SKM-1 treated with dmso at 0.1 percent for 144 hours (cell line): ENCODE results near the gene MINDY3.

ENCODE experiments used
- DNase-seq: peaks from one replicate; lab custom pipeline; 2025; ENCODE audit not compliant: unreplicated experiment; lab: John Stamatoyannopoulos, UW

Gene MINDY3

GRCh38 chr10:15808204-15808797 lies 52.0 kb downstream of the MINDY3 start:
- DNase-seq = no peak

DNA sequence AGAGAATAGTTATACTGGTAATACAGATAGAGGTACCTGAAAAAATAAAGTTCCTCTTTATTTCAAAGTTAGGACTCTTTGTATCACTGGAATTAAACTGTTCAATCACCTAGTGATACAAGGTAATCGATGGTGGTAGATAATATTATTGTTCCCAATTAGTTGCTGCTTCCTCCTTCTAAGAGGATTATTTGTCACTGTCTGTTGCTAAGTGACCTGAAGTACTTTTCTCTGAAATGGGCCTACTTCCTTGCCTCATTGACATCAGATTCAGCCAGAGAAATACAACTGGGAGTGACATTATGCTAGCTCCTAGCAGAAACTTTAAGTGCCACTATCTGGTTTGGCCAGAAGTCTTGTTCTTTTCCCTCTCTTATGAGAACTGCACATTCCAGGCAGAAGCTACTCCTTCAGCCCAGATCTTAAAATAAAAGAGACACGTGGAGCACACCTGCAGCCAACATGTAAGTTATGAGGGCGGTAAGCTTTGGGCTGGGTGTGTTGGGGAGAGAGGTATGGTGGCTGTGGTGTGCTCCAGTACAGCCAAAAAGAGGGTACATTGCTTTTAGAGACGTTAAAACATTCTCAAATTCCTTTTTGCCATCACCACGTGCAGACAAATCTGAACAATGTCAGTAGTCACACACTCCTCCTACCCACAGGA lies 54.8 kb downstream of the MINDY3 start:
- DNase-seq = no peak

DNA sequence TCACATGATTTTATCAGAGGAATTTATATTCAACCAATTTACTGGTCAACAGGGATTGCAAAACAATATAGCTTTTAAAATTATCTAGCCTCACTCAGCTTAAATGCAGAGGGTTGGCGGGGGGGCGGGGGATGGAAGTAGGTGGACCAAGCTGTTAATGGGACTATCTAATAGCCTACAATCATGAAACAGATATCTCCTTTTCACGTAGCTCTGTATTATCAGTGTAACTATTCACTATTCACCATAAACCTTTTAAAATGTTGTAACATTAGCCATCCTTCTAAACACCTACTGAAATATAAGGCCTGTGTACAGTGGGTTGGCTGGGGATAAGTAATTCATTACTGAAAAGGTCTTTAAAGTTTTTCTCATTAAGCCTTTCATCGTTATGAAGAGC lies 56.2 kb downstream of the MINDY3 start:
- no peak for DNase-seq

- DNase-seq = no peak
Observed at GRCh38 chr10:15802375-15802949, 57.8 kb downstream of the MINDY3 start.

DNA sequence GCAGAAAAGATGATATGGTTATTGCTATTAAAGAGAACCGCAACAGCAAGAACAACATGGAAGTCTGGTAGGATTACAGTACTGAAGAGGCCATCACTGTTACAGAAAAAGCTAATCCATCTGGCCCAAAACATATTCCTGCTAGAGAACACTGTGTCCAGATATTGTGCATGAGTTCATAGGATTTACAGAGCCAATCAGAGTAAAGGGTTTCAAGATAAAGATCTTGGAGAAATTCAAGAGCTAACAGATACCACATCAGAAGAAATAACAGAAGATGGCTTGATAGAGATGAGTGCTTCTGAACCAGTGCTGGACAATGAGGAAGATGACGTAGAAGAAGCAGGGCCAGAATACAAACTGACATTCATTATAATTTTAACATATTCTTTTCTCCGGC lies 58.7 kb downstream of the MINDY3 start:
- DNase-seq = no peak

DNA sequence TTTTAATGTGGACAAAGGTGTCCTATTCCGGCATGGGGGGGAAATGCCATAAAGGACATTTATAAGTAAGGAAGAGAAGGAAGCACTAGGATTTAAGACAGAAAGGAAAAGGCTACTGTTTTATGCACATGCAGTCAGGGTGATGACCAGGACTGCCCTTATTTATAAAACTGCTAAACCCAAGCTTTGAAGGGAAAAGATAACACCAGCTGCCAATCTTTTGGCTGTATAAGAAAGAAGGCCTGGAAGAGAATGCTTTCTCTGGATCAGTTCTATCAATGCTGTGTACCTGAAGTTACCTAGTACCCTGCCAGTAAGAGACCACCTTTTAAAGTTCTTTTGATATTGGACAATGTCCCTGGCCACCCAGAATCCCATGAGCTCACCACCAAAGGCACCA lies 59.2 kb downstream of the MINDY3 start:
- DNase-seq = no peak

GRCh38 chr10:15797346-15797745 lies 63.0 kb downstream of the MINDY3 start:
- no peak for DNase-seq

DNA sequence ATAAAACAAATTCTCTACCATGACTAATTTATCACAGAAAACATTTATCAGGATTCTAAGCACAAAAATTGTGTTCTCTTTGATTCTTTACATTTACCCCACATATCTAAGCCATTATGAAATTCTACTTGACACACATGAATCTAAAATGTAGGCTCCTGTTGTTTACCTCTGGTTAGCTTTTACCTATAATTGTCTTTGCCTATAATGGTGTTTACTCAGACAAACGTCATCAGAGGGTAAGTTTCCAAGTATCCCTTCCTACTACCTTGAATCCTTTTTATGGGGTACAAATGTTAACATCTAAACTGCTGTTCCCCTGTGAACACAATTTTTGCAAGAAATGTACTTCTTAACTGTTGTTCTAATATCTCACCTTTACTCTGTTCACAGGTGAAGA lies 63.5 kb downstream of the MINDY3 start:
- DNase-seq = no peak

DNA sequence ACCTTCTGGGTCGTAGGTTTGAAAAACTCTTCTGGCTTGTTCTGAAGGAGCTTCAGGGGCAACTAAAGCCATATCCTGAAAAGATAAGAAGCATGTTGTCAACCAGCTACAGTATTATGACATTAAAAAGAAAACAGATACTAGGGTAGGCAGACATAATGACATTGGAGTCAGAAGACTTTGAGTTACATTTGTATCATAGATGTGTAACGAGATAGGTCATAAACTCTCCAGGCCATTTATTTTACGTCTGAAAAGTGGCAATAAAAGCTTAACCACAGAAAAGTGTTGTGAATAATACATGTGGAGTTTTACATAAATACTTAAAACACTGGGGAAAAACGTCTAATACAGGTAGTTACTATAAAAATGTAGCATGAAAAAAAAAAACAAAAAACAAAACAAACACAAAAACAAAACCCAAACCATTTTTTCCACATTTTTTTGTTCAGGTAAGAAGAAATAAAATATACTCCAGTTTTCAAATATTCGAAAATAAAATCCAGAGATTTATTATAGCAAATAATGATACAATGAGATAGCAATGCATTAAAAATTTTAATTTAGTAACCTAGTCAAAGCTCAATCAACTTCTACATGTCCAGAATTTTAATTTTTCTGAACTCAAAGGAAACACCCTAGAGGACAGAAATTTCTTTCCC lies 64.1 kb downstream of the MINDY3 start:
- no peak for DNase-seq

- no peak for DNase-seq
Observed at GRCh38 chr10:15795036-15795792, 65.1 kb downstream of the MINDY3 start.

DNA sequence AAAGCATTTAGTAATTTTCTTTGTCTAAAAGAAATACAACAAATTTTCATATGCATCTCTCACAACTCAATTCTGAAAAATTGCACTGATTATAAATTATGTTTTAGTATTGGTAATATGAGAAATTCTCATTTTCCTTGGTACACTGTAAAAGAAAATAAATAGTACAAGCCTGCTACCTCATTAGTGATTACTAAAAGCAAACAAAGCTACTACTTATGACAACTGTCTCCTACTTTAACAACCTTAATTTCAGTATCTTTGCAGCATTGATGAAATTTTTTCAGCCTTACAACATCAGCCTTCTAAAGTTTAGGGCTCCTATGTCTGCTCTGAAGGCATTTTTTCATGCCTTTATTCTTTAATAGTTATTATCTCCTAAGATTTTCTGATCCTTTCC lies 65.7 kb downstream of the MINDY3 start:
- no peak for DNase-seq

- DNase-seq = no peak
Observed at GRCh38 chr10:15793664-15794063, 66.6 kb downstream of the MINDY3 start.

DNA sequence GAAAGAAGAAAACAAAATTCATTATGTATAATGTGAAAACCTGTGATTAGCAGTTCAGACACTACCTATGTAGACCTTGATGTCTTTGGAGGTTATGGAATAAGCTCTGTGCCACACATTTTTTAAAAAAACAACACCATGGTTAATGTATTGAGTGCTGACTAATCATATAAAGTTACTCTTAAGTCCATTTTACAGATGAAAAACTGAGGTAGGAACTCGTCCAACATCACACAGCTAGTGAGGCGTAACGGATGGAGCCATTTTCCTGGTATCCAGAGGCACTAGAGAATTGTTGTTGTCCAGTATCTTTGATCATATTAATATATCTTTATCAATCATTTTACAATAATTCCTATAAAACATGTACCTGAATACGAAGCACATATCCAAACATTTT lies 67.5 kb downstream of the MINDY3 start:
- no peak for DNase-seq

DNA sequence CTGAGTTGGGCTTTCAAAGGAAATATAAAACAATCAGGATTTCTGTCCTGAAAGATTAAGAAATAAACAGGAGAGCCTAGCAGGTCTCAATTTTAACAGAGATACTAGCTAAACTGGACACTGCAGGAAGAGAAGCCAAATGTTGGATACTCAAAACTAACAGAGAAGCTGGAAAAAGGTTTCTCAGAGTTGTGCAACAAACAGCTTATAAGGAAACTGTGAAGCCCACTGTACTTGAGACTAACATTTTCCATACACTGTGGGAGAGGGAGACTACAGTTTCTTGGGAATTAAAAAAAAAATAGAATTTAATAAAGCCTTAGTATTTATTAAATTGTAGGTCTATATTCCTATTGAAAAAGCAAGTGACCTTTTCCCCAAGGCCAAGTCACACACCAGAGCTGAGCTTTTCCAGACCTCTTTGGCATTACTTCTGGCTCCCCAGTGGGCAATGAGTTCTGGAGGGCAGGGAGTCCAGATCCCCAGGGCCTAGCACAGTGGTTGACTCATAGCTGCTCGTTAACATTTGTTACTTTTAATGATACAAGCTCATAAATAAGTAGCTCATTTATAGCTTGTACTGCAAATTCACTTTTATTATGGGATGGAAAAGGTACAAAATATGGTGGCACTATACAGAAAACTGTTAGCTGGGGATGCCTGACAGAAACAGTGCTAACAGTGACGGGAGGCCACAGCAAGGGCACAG lies 68.3 kb downstream of the MINDY3 start:
- no peak for DNase-seq

DNA sequence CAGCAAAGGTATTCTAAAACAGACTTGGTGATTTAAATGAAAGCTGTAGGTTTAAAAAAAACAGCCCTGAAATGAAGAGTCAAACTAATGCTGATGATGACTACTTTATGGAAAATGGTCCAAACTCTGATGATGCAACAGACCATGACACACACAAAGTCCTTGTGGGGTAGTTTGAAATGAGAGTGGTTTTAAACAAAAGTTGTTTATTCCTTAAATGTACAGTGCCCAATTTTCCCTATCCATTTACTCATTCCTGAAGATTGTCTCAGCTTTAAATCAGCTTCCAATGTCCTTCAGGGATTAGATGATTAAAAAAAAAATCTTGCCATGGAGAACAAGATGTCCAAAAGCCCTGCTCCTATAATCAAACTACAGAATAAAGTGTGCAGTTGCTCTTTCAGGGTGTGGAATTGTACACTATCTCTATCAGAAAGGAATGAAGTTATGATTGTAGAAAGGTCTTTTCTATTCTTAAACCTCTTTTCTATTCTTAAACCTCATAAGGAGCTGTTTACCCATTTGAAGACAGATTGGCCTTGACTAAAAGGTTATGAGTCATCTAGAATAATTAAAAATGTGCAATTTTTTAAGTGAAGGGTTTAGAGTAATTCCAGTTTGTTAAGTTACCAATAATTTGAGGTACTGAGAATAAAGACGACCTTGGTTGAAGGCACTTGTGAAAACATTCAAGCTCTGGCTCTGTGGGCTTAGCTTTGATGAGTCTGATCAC lies 70.3 kb downstream of the MINDY3 start:
- DNase-seq = no peak

DNA sequence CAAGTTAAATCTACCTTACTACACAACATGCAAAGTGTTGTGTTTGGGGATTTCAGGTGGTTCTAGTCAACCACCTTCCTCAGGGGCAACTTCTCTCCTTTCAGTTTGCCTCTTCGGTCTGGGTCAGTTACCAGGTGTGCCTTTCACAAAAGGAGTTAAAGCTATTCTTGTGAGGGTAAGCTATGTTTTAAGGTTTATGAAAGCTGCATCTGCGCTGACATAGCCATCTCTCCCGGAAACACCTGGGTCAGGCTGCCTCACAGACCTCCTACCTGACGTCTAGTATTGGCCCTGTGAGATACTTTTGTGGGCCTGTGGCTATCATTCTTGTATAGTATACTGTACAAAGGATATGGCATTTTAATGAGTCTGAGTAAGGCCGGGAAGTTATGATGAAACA lies 72.9 kb downstream of the MINDY3 start:
- DNase-seq = no peak

DNA sequence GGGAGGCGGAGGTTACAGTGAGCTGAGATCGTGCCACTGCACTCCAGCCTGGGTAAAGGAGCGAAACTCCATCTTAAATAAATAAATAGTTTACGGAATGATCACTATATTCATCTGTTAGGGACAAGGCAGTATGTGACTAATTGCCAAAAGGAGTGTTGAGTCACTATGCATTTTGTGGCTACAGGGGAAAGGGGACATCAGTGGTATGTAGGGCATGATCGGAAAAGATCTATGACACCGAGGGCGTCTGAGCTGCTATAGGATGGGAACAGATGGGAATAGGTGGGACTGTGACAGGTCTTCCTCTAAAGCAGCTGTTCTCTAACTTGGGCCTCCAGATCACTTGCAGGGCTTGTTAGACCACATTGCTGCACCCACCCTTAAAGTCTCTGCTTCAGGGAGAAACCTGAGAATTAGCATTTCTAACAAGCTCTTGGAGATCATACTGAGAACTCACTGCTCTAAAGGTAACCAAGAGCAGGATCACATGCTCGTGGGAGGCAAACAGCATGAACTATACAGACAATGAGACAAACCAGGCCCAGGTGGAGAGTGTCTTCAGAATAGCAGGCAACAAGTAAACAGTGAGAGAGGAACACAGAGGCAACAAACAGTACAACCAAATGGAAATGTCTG lies 75.5 kb downstream of the MINDY3 start:
- DNase-seq = no peak

DNA sequence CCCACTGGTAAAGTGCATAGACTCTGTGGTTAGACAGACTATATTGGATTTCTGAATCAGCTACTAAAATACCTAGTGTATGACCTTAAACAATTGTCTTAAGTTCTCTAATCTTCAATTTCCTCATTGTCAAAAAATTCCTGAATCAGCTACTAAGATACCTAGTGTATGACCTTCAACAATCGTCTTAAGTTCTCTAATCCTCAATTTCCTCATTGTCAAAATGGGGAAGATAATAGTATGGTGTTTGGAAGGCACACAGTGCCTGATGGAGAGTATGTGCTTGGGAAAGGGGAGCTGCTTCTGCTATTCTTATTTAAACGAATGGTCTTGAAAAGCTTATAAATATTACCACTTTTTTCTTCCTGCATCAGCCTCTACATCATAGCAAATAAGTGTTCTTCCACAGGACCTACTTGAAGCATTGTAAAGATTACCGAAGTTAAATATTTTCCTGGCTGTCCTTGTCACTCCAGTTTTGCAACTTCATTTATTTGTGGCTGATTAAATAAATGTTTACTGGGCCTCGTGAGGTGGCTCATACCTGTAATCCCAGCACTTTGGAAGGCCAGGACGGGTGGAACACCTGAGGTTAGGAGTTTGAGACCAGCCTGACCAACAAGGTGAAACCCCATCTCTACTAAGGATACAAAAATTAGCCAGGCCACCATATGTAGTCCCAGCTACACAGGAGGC lies 76.2 kb downstream of the MINDY3 start:
- no peak for DNase-seq

DNA sequence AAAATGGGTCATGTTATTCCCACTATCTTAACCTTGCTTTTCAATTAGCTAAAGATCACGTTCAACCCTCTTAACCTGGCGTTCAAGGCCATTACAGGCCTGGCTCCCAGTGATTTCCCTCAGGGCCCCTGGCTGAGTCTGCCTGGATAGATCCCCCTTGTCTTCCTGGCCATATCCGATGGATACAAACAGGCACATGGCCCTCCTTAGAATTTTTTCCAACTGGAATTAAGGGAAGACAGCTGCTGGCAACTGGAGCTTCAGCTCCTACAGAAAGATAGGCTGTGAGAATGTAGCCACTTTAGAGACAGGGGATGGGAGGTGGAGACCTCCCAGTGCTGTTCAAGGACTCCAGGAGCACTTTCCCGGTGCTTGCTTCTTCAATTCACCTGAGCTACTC lies 77.5 kb downstream of the MINDY3 start:
- DNase-seq = no peak
